GM10847 (cell line): ENCODE measurements around the gene APOM.

Experiments used
- POLR2A ChIP-seq: IDR thresholded peaks from 2 replicates; pipeline ENCODE4 v1.6.1; 2011; ENCODE audit not compliant: insufficient read length; ENCODE audit errors: extremely low read depth

APOM gene

GRCh38 chr6:31677955-31678354 is 22.3 kb downstream of the APOM start:
- TF ChIP-seq POLR2A = no peak

DNA sequence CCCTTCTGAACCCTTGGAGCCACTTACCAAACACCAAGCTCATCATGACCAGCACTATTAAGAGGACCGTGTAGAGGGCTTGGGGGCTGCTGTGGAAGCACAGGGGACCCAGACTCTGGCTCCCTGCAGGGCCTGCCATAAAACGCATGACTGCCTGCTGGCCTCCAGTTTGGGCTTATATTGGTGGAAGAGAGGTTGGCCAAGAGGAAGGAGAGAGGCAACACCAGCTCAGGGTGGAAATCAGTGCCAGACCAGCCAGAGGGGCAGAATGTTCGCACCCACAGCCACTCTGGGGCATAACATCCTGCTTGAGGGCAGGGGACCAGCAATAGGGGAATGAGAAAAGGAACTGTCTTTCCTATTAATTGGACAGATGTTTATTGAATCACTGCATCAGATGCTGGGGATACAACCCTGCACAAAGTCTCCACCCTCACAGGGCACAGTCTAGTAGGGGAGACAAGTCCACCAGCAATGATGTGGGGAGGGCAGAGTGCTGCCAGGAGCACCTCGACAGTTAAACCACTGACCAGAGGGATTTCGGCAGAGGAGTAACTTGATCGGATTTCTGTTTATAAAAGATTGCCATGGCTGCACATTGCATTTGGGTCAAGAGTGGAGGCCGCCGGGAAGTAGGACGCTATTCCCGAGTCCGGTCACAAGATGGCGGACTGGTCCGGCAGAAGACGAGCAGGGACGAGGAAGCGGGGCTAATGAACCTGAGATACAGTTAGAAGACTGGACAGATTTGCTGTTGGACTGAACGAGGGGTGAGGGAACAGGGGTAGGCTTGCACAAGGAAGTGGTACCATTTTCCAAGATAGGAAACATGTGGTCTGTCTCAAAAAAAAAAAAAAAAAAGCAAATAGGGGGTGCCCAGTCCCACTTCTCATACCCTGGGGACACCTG is 24.8 kb downstream of the APOM start, which contains the start of gene LY6G5C:
Gene LY6G5C (minus strand): TSS at position 842 of the 909 bp plus-strand sequence. CDS start 694 bp downstream, at position 148.
- TF ChIP-seq POLR2A = no peak

DNA sequence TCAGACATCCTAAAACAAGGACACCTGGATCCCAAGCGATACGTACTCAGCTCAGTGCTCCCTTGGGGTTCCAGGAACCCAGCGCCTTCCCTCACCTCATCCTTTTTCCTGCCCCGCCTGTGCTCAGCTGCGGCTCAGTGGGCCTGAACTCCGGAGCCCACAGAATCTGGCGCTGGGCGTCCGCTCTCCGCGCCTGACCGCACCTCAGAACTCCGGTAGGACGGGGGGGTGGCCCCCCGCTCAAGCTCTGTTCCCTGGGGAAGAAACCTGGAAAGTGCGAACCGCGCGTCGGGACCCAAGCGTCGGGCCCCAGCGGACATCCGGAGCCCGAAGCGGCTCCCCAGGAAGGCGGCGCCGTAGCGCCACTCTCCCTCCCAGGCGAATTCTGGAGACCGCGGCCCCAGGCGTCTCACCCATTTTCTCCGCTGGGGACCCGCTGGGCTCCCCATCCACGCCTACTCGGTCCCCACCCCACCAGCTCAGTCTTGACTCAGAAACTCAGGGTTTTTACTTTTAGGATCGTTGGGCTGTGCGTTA is 25.5 kb downstream of the APOM start:
- no peak for TF ChIP-seq POLR2A

- TF ChIP-seq POLR2A = no peak
These were observed 27.9 kb downstream of the APOM start for GRCh38 chr6:31683591-31683990.

- TF ChIP-seq POLR2A = no peak
These were observed 30.8 kb downstream of the APOM start for GRCh38 chr6:31686483-31686882.

DNA sequence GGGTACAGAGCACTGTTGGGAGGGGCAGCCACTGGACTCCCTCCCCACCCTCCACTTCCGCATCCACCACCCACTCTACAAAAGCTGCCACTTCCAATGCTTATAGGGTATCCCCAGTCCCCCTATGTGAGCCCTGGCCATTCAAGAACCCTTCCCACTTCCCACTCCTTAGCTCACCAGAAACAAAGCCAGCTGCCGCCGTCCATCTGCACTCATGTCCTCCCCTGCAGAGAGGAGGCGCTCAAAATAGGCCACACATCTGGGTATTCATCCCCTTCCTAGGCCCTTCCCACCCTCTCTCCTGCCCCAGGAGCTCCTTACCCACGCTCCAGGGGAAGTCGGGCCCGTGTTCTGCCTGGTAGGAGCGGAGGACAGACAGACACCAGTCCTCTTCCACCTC is 31.6 kb downstream of the APOM start:
- no peak for TF ChIP-seq POLR2A

GRCh38 chr6:31687860-31688693 is 32.4 kb downstream of the APOM start:
- no peak for TF ChIP-seq POLR2A

DNA sequence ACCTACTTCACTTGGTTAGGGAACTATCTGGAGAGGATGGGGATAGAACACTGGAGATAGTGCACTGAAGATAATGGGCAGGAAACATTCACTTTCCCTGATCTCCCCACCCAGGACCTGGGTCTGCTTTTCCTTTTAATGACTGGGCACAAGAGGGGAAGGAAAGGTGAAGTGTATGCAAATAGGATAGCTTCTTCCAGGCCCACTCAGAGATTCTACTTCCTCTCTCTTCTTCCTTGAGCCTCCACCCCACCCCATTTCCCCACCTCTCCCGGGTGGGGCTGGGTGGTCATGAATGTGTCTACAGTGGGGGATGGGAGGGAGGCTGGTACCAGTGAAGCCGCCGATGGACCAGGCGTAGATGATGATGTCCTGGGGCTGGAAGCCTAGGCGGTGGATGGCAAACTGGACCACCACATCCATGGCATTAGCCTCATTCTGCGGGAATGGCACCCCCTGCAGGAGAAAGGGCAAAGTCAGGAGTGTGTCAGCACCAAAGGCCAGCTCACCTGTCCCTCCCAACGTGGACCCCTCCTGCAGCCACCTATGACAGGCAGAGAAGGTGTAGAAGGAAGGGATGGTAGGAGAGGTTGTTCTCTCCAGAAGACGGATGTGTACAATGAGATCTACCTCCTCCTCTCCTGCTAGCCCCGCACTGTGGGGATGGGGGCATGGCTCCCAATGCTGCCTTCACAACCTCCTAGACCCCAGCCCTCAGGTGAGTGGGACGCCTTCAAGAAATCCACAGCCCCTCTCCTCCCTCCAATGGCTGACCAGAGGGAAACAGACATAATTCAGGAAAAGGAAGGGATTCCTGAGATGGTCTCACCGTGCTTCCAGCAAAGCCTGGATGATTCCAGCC is 33.8 kb downstream of the APOM start:
- no peak for TF ChIP-seq POLR2A

DNA sequence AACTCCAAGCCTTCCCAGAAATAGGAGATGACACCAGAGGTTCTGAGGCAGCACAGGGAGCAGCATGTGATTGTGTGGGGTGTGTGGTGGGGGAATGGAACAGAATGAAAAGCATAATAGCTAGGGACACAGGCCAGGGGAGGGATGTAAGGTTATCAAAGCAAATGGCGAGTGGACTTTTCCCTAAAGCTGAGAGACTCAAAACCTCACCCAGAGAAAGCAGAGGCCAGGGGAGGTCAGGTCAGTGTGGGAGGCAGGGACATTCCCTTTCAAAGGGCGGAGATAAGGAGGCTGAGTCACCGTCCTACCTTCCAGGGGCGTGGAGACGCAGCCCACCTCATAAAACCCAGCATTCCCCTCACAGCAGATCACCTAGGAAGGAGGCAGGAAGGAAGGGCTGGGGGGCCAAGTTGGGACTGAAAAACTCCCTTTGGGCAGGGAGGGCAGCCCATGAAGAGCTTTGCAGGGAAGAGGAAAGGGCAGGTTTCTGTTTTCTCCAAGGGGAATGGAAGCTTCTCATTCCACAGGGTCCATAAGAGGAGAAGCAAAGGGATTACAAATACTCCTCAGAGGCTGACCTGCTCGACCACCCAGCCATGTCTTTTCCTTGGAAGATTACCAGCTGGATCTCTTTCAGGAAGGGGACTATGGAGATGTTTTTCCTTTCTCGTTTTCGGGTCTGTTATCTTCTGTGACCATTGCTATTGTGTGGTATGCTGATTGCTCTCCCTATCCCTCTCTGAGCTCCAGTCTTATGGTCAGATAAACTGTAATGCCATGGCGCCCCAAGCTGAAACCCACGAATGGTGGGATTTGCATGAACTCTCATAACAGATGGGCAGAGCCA is 34.8 kb downstream of the APOM start:
- no peak for TF ChIP-seq POLR2A

- TF ChIP-seq POLR2A = no peak
These were observed 35.4 kb downstream of the APOM start for GRCh38 chr6:31691078-31691463.

DNA sequence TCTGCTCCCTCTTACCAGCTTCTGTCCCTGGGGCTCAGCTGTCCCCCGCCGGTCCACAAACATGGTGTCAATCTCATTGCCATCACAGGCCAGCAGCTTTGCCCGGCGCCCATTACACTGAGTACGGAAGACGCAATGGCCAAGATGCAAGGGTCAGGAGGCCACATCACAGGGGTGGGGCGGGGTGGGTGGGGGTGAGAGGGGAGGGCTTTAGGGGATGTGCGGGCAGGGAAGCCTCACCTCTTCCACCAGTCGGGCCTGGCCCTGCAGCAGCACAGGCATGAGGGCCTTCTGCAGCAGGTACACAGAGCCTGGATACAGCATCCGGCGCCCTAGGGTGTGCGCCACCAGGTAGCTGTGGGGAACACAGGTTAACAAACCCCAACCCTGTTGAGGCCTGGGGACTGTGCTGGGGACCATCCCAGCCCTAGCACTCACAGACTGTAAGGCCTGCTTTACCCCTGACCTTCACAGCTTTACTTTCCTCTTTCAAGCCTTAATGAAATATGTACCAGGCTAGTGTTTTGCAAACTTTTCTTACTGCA is 35.9 kb downstream of the APOM start:
- TF ChIP-seq POLR2A = no peak

GRCh38 chr6:31692353-31692752 is 36.7 kb downstream of the APOM start:
- no peak for TF ChIP-seq POLR2A

DNA sequence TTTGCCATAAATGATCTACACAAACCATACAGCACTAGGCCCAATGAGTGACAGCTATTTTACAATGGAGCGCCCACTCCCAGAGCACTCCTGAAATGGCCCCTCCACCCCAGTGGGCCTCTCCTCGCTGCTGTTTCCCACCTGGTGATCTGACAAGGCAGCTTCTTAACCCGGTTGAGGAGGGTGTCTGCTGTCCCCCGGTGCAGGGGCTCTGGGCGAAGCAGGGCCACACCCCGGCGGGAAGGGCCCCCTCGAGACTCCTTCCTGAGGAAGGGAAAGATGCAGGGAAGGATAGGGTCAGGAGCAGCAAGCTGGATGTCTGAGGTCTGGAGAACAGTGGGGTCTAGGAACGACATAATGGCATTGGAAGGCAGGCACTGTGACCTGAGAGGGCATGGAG is 37.2 kb downstream of the APOM start:
- no peak for TF ChIP-seq POLR2A

- TF ChIP-seq POLR2A = no peak
These were observed 37.8 kb downstream of the APOM start for GRCh38 chr6:31693535-31693934.

- no peak for TF ChIP-seq POLR2A
These were observed 41.9 kb downstream of the APOM start for GRCh38 chr6:31697555-31697954.
